Coronary artery (tissue), 2 donors: ENCODE measurements around the gene PPHLN1.

Experiments
- DNase-seq: peaks from one replicate; pipeline ENCODE4 v3.0.0-alpha.2; 2017; ENCODE audit warnings: low spot score
- H3K27ac ChIP-seq, 2 donors: fragments of 200-600 bp; sonication (generic); one replicate each; pipeline ENCODE4 v1.5.1; 2016 to 2019
- H3K4me3 ChIP-seq: fragments of 200-600 bp; sonication (generic); 2 replicates; pipeline ENCODE4 v1.5.1; 2016; ENCODE audit warnings: mild to moderate bottlenecking, moderate library complexity
- CTCF ChIP-seq: fragments of 200-600 bp; sonication (generic); IDR thresholded peaks from one replicate; pipeline ENCODE4 v1.5.1; 2019; ENCODE audit warnings: antibody characterized with exemption

PPHLN1 gene

GRCh38 chr12:42450248-42450647, 124.3 kb downstream of the PPHLN1 start:
- no peak for DNase-seq
- no peak for TF ChIP-seq CTCF
- no peak overlapping the region for H3K4me3 ChIP-seq
- no peak overlapping the region for H3K27ac ChIP-seq

- no peak overlapping the region for H3K4me3 ChIP-seq
- TF ChIP-seq CTCF: no peak
- DNase-seq: no peak
- H3K27ac ChIP-seq: no peak overlapping the region
These were observed 132.6 kb downstream of the PPHLN1 start for GRCh38 chr12:42458575-42458974.

- no peak overlapping the region for H3K27ac ChIP-seq
- no peak overlapping the region for H3K4me3 ChIP-seq
- no peak for TF ChIP-seq CTCF
- DNase-seq: no peak
These were observed 133.4 kb downstream of the PPHLN1 start for GRCh38 chr12:42459336-42459847.

- no peak for TF ChIP-seq CTCF
- DNase-seq: no peak
- H3K27ac ChIP-seq: no peak overlapping the region
These were observed 136.5 kb downstream of the PPHLN1 start for GRCh38 chr12:42462486-42462885.

GRCh38 chr12:42463671-42464070, 137.7 kb downstream of the PPHLN1 start:
- H3K27ac ChIP-seq: no peak overlapping the region
- no peak for DNase-seq
- no peak overlapping the region for H3K4me3 ChIP-seq
- TF ChIP-seq CTCF: no peak

More at GRCh38 chr12:42462486-42462885, 136.5 kb downstream of the PPHLN1 start:
- no peak overlapping the region for H3K4me3 ChIP-seq

- H3K27ac ChIP-seq: no peak overlapping the region
- TF ChIP-seq CTCF: no peak
- DNase-seq: no peak
- no peak overlapping the region for H3K4me3 ChIP-seq
These were observed 142.4 kb downstream of the PPHLN1 start for GRCh38 chr12:42468341-42468821.

GRCh38 chr12:42468921-42469320, 143.0 kb downstream of the PPHLN1 start:
- no peak for DNase-seq
- H3K4me3 ChIP-seq: no peak overlapping the region
- TF ChIP-seq CTCF: no peak
- no peak overlapping the region for H3K27ac ChIP-seq
